Natural killer cell (primary cell): ENCODE measurements around the gene WNT2B. TPM values are rescaled to one million over a fixed set of nuclear protein-coding genes. Genes with fewer than 3 reads are reported as not detected.

Experiments used
- ATAC-seq, 3 donors: fragments of 150-1000 bp in 2 of 3; fragments of 200-7000 bp in 1 of 3; cut with Tn5 transposase; 1 replicate in 1 of 3; 2 replicates in 2 of 3; pipeline ENCODE4 v1.10.0; 2021; ENCODE audit warnings: mild to moderate bottlenecking in 2 of 3, moderate library complexity in 2 of 3
- DNase-seq, 2 donors: peaks; one replicate each; pipeline versions ENCODE4 v3.0.0 to v3.0.0-alpha.2; 2013 to 2021; ENCODE audit warnings: mixed read lengths in 1 of 2
- H3K27ac ChIP-seq: one replicate; pipeline ENCODE4 v1.5.1; 2013; ENCODE audit warnings: mild to moderate bottlenecking, low read length
- H3K27me3 ChIP-seq: one replicate; pipeline ENCODE4 v1.6.1; 2013; ENCODE audit warnings: low read length; ENCODE audit not compliant: control insufficient read depth, insufficient read depth
- H3K36me3 ChIP-seq: one replicate; pipeline ENCODE4 v1.6.1; 2013; ENCODE audit warnings: low read length; ENCODE audit not compliant: control insufficient read depth, insufficient read depth
- H3K4me1 ChIP-seq: one replicate; pipeline ENCODE4 v1.6.1; 2013; ENCODE audit warnings: low read length; ENCODE audit not compliant: control insufficient read depth, insufficient read depth
- H3K4me3 ChIP-seq: one replicate; pipeline ENCODE4 v1.5.1; 2013; ENCODE audit warnings: low read length
- H3K9me3 ChIP-seq: one replicate; pipeline ENCODE4 v1.6.1; 2013; ENCODE audit warnings: low read length; ENCODE audit not compliant: control insufficient read depth, insufficient read depth
- H3K27ac Mint-ChIP-seq, 2 donors: one replicate each; pipeline ENCODE4 v1.8.0; 2022; ENCODE audit warnings: mild to moderate bottlenecking in 2 of 2, mixed read lengths in 2 of 2, moderate library complexity in 1 of 2
- H3K27me3 Mint-ChIP-seq, 2 donors: one replicate each; pipeline ENCODE4 v1.8.0; 2022; ENCODE audit warnings: low read depth in 2 of 2, mixed read lengths in 2 of 2
- H3K36me3 Mint-ChIP-seq: one replicate; pipeline ENCODE4 v1.8.0; 2022; ENCODE audit warnings: mixed read lengths
- H3K4me1 Mint-ChIP-seq, 2 donors: one replicate each; pipeline ENCODE4 v1.8.0; 2022; ENCODE audit warnings: mixed read lengths in 2 of 2
- H3K4me3 Mint-ChIP-seq: one replicate; pipeline ENCODE4 v1.8.0; 2022; ENCODE audit warnings: mild to moderate bottlenecking, moderate library complexity, mixed read lengths
- H3K9me3 Mint-ChIP-seq, 2 donors: one replicate each; pipeline ENCODE4 v1.8.0; 2022; ENCODE audit warnings: mixed read lengths in 2 of 2
- WGBS: methylation state at CpG from one replicate; pipeline ENCODE4 v1.1.7; 2013; ENCODE audit warnings: missing lambda C conversion rate; ENCODE audit not compliant: insufficient coverage; 5-methylcytosine and 5-hydroxymethylcytosine counted together
- intact Hi-C: fragments of 100-400 bp; cut with micrococcal nuclease; formaldehyde crosslinking; loops from one replicate; pipeline ENCODE4 v1.14.2; 2022
- total RNA-seq, 4 donors: library from RNA; stranded (reverse); fragments of 120-200 nt in 1 of 4; gene quantifications; one replicate each; pipeline versions ENCODE4 v1.2.3 to v1.2.4, GENCODE V29; 2013 to 2022
- TF ChIP-seq, protein P1 (sequence below): fragments of 200-600 bp; IDR thresholded peaks from one replicate; pipeline ENCODE4 v1.8.0; 2022; ENCODE audit warnings: antibody characterized with exemption

Gene WNT2B
- total RNA-seq, 3 donors from 2014 or later (not counting 1 experiment from before 2014, with no cell fraction given): 0.16 to 0.20 (median 0.18) TPM

DNA sequence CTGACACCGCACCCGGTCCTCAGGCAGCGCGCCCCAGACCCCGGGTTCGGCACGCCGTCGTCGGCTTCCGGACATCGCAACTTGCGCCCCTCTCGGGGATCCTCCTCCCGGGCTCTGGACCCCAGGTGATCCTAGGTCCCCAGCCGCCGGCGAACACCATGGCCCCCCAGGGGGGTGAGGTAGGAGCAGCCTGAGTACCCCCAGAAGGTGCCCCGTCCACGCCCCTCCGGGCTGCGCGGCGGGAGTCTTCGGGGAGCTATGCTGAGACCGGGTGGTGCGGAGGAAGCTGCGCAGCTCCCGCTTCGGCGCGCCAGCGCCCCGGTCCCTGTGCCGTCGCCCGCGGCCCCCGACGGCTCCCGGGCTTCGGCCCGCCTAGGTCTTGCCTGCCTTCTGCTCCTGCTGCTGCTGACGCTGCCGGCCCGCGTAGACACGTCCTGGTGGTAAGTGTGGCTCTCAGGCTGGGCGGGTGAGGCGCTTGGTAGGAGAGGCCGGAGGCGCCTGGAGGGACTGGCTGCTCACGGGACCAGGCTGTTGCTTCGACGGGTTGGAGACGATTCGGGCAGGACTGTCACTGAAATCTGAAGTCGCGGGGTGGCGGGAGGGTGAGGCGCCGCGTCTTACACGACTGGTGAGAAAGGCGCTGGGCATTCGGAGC, 367 bp downstream of the WNT2B start:
- DNase-seq (peak; percentile 27 to 52), ATAC-seq (peak; percentile 46 to 61 (median 47))
- TF ChIP-seq, protein P1, sequence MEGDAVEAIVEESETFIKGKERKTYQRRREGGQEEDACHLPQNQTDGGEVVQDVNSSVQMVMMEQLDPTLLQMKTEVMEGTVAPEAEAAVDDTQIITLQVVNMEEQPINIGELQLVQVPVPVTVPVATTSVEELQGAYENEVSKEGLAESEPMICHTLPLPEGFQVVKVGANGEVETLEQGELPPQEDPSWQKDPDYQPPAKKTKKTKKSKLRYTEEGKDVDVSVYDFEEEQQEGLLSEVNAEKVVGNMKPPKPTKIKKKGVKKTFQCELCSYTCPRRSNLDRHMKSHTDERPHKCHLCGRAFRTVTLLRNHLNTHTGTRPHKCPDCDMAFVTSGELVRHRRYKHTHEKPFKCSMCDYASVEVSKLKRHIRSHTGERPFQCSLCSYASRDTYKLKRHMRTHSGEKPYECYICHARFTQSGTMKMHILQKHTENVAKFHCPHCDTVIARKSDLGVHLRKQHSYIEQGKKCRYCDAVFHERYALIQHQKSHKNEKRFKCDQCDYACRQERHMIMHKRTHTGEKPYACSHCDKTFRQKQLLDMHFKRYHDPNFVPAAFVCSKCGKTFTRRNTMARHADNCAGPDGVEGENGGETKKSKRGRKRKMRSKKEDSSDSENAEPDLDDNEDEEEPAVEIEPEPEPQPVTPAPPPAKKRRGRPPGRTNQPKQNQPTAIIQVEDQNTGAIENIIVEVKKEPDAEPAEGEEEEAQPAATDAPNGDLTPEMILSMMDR: no peak
- H3K4me1 Mint-ChIP-seq: peaks cover 0 to 8% of the 10 kb centered on the region in 2 donors
- H3K9me3 Mint-ChIP-seq: no peaks in the 10 kb centered on the region
- Histone ChIP-seq H3K27ac (no peak overlapping the region), H3K4me3 (peak overlapping the region; percentile 45), H3K36me3 (no peaks in the 10 kb centered on the region), H3K9me3 (no peaks in the 10 kb centered on the region), H3K4me1 (peaks cover 16% of the 10 kb centered on the region), H3K27me3 (peaks cover 13% of the 10 kb centered on the region)
- peaks cover 27 to 38% of the 10 kb centered on the region in 2 donors for H3K27me3 Mint-ChIP-seq
- WGBS: 12% methylated on average over 66 of the region's 66 CpGs
- H3K27ac Mint-ChIP-seq: no peak overlapping the region
- H3K36me3 Mint-ChIP-seq: no peaks in the 10 kb centered on the region
- H3K4me3 Mint-ChIP-seq: peak overlapping the region; percentile 78
- intact Hi-C loops: loop anchor here (10.0 kb wide), 1 partner anchor 296 kb away; no protein-coding TSS in a partner anchor

DNA sequence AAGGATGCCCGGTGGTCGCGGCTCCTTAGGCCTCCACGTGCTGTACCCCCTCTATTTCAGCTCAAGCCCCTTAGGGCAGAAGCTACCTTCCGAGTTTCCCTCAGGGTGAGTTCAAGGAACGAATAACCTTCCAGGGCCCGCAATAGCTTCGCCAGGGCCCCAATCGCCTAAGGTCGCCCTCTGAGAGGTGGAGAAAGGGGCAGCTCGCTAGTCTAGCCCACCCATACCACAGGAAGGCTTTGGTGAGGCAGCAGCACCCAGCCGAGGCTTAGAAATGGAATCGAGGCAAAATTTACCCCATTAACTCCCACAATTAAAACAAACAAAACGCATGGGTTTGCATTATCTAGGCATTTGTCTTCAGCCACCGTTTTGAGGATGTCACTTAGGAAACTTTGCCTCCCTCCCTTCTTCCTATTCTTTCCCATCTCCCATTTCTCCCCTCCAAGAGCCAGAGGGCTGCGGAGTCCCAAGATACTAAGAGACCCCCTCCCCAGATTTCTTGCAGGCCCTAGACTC, 954 bp downstream of the WNT2B start:
- H3K36me3 ChIP-seq: no peaks in the 10 kb centered on the region
- H3K4me3 ChIP-seq: no peak overlapping the region
- Mint-ChIP-seq H3K27ac (no peak overlapping the region), H3K9me3 (no peaks in the 10 kb centered on the region), H3K4me1 (peaks cover 0 to 8% of the 10 kb centered on the region in 2 donors), H3K36me3 (no peaks in the 10 kb centered on the region), H3K27me3 (peaks cover 21 to 32% of the 10 kb centered on the region in 2 donors), H3K4me3 (peak overlapping the region; percentile 78)
- peaks cover 13% of the 10 kb centered on the region for H3K27me3 ChIP-seq
- H3K9me3 ChIP-seq: no peaks in the 10 kb centered on the region
- peaks cover 16% of the 10 kb centered on the region for H3K4me1 ChIP-seq
- no peak for ATAC-seq
- WGBS: 52% methylated on average over 16 of the region's 16 CpGs
- no peak for DNase-seq
- no peak overlapping the region for H3K27ac ChIP-seq
- intact Hi-C loops: loop anchor here (10.0 kb wide), 1 partner anchor 295 kb away; no protein-coding TSS in a partner anchor
- TF ChIP-seq, protein P1: no peak

DNA sequence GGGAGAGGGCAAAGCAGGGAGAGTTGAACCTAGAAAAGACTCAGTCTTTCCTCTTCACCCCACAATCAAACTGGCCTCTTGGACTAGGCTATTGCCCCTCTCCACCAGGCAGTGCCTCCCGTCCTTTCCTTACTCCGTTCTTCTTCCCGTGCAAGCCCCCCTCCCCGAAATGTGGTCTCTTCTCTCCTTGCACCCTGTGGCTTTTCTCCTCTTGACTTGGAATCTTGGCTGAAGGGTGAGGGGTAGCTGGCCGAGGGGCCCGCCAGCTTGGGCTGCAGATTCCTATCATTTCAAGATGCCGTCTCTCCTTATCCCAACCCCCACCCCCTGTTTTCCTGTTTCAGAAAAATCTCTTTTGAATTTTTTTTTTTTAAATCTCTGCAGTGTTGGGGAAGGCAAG, 1.6 kb downstream of the WNT2B start:
- Mint-ChIP-seq H3K36me3 (no peaks in the 10 kb centered on the region), H3K27me3 (peaks cover 20 to 29% of the 10 kb centered on the region in 2 donors), H3K9me3 (no peaks in the 10 kb centered on the region), H3K4me3 (peak overlapping the region; percentile 78), H3K4me1 (peaks cover 0 to 8% of the 10 kb centered on the region in 2 donors), H3K27ac (no peak overlapping the region)
- ATAC-seq: no peak
- Histone ChIP-seq H3K9me3 (no peaks in the 10 kb centered on the region), H3K27me3 (peaks cover 13% of the 10 kb centered on the region), H3K4me3 (no peak overlapping the region), H3K27ac (no peak overlapping the region), H3K36me3 (no peaks in the 10 kb centered on the region), H3K4me1 (peaks cover 16% of the 10 kb centered on the region)
- TF ChIP-seq, protein P1: no peak
- no peak for DNase-seq
- intact Hi-C loops: no loop called here
- 82% methylated on average over 6 of the region's 7 CpGs for WGBS
